ENCODE measurements around the gene ELOB. TPM values are rescaled to one million over a fixed set of nuclear protein-coding genes. Genes with fewer than 3 reads are reported as not detected.

ELOB gene
- total and polyA plus RNA-seq, 3 donors from 2014 or later = 377 to 582 (median 381) TPM

DNA sequence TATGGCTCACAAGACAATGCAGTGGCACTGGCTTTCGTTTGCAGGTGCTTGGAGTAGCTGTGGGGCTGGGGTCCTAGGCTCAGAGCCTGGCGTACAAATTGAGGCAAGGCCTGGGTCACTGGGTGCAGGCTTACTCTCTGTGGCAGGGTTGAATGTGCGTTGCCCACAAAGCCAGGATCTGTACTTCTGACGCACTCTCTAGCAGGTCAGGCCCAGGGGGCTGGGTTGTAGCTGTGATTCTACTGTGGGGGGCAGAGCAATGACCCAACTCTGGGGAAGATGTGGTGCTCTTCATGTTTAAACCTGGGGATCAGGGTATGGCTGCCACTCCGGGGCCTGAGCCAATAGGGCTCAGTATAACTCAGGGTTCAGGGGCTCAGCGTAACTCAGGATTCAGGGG lies 33.6 kb upstream of the ELOB start:
- intact Hi-C loops (cut with DNase I; ENCODE audit: low total_unique reads) = no loop called here
- Histone ChIP-seq H3K36me3 (ENCODE audit: low read depth, missing control alignments) (no peaks in the 10 kb centered on the region), H3K4me1 (no peaks in the 10 kb centered on the region), H3K4me3 (no peak overlapping the region), H3K27me3 (no peaks in the 10 kb centered on the region), H3K27ac (no peak overlapping the region), H3K9me3 (no peaks in the 10 kb centered on the region)
- TF ChIP-seq POLR2A (IDR thresholded peaks at IDR 0.05) (no peak), CTCF (IDR thresholded peaks at IDR 0.05) (no peak)
- no peak for DNase-seq
- 59 to 86% methylated on average over 4 to 6 of the region's 6 CpGs for WGBS, 2 donors

GRCh38 chr16:2809149-2809760 lies 32.2 kb upstream of the ELOB start:
- Histone ChIP-seq H3K27me3 (no peaks in the 10 kb centered on the region), H3K27ac (no peak overlapping the region), H3K9me3 (no peaks in the 10 kb centered on the region), H3K4me3 (no peak overlapping the region), H3K4me1 (no peaks in the 10 kb centered on the region), H3K36me3 (ENCODE audit: low read depth, missing control alignments) (no peaks in the 10 kb centered on the region)
- WGBS, 2 donors = 84 to 87% methylated on average over 3 of the region's 3 CpGs
- TF ChIP-seq CTCF (IDR thresholded peaks at IDR 0.05) (no peak), POLR2A (IDR thresholded peaks at IDR 0.05) (no peak)
- intact Hi-C loops (cut with DNase I; ENCODE audit: low total_unique reads) = no loop called here
- DNase-seq = no peak

DNA sequence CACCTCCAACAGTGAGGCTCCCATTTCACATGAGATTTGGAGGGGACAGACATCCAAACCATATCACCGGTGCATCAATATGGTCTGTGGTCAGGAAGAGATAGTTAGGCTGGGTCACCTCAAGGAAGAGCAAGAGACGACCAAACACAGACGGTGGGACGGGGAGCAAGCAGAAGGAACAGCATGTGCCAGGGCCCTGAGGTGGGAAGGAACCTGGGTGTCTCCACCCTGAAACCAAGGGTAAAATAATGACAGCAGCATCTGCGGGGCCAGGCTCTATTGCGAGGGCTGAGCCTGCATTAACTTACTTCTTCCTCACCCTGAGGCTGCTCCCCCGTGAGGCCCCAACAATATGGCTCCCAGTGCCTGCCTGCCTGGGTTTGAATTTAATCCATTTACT lies 31.1 kb upstream of the ELOB start:
- 90 to 92% methylated on average over 7 of the region's 7 CpGs for WGBS, 2 donors
- no peaks in the 10 kb centered on the region for H3K27me3 ChIP-seq
- no peaks in the 10 kb centered on the region for H3K4me1 ChIP-seq
- H3K9me3 ChIP-seq = no peaks in the 10 kb centered on the region
- no peak for TF ChIP-seq POLR2A (IDR thresholded peaks at IDR 0.05)
- TF ChIP-seq CTCF (IDR thresholded peaks at IDR 0.05) = no peak
- no peak overlapping the region for H3K27ac ChIP-seq
- DNase-seq = no peak
- intact Hi-C loops (cut with DNase I; ENCODE audit: low total_unique reads) = no loop called here
- no peaks in the 10 kb centered on the region for H3K36me3 ChIP-seq (ENCODE audit: low read depth, missing control alignments)
- no peak overlapping the region for H3K4me3 ChIP-seq

DNA sequence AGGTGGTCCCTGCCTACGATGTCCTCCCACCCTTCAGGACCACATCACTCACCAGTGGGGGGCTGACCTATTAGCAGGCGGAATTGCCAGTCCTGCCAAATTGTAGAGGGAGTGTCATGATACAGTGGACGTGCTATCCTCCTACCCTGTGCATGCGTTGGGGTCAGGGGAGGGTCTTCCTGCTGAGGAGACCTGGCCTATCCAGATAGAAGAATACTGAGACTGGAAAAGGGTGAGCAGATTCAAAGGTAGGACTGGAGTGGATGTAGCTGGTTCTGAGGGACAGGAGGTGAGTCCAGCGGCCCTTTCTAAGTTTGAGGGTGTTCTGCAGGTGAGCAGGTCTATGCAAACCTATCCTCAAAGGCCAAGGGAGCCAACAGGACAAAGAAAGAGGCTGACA lies 29.2 kb upstream of the ELOB start:
- intact Hi-C loops (cut with DNase I; ENCODE audit: low total_unique reads) = no loop called here
- no peaks in the 10 kb centered on the region for H3K9me3 ChIP-seq
- H3K4me1 ChIP-seq = no peaks in the 10 kb centered on the region
- H3K27ac ChIP-seq = no peak overlapping the region
- H3K27me3 ChIP-seq = no peaks in the 10 kb centered on the region
- no peak overlapping the region for H3K4me3 ChIP-seq
- no peak for DNase-seq
- H3K36me3 ChIP-seq (ENCODE audit: low read depth, missing control alignments) = no peaks in the 10 kb centered on the region
- 66 to 84% methylated on average over 5 of the region's 5 CpGs for WGBS, 2 donors
- no peak for TF ChIP-seq CTCF (IDR thresholded peaks at IDR 0.05)
- no peak for TF ChIP-seq POLR2A (IDR thresholded peaks at IDR 0.05)

- DNase-seq = no peak
- Histone ChIP-seq H3K27me3 (no peaks in the 10 kb centered on the region), H3K4me1 (no peaks in the 10 kb centered on the region), H3K4me3 (no peak overlapping the region), H3K27ac (no peak overlapping the region), H3K9me3 (no peaks in the 10 kb centered on the region), H3K36me3 (ENCODE audit: low read depth, missing control alignments) (no peaks in the 10 kb centered on the region)
- intact Hi-C loops (cut with DNase I; ENCODE audit: low total_unique reads) = no loop called here
- 90 to 91% methylated on average over 4 of the region's 4 CpGs for WGBS, 2 donors
- no peak for TF ChIP-seq CTCF (IDR thresholded peaks at IDR 0.05)
- TF ChIP-seq POLR2A (IDR thresholded peaks at IDR 0.05) = no peak
Measured at GRCh38 chr16:2804728-2805127, 27.6 kb upstream of the ELOB start.

All from testis (tissue), 3 donors.